GM18907 (cell line): ENCODE data around the gene RBM48.
"Not testable (repeated sequence)": the region's sequence is repeated elsewhere in the genome, so short reads cannot be mapped to it uniquely, and the experiment has no call there.

Experiments used
- ATAC-seq: cut with Tn5 transposase; IDR thresholded peaks from one replicate; pipeline ENCODE4 v1.9.1; 2021; ENCODE audit warnings: mild to moderate bottlenecking, moderate library complexity; ENCODE audit not compliant: unreplicated experiment

The RBM48 gene

GRCh38 chr7:92543542-92543941 lies 14.9 kb downstream of the RBM48 start:
- ATAC-seq: not testable (repeated sequence)

GRCh38 chr7:92545116-92545515 lies 16.5 kb downstream of the RBM48 start:
- ATAC-seq: not testable (repeated sequence)

- no peak for ATAC-seq
Measured at GRCh38 chr7:92546856-92547497, 18.4 kb downstream of the RBM48 start.

GRCh38 chr7:92547579-92547978 lies 19.0 kb downstream of the RBM48 start:
- no peak for ATAC-seq

GRCh38 chr7:92550194-92550593 lies 21.6 kb downstream of the RBM48 start:
- ATAC-seq: no peak

GRCh38 chr7:92557249-92557648 lies 28.7 kb downstream of the RBM48 start:
- no peak for ATAC-seq

GRCh38 chr7:92557808-92558362 lies 29.3 kb downstream of the RBM48 start:
- no peak for ATAC-seq

- ATAC-seq: no peak
Measured at GRCh38 chr7:92560602-92561001, 32.0 kb downstream of the RBM48 start.

- ATAC-seq: no peak
Measured at GRCh38 chr7:92563345-92563744, 34.8 kb downstream of the RBM48 start.

- no peak for ATAC-seq
Measured at GRCh38 chr7:92567460-92567859, 38.9 kb downstream of the RBM48 start.

- ATAC-seq: no peak
Measured at GRCh38 chr7:92569137-92569536, 40.5 kb downstream of the RBM48 start.

GRCh38 chr7:92576296-92576695 lies 47.7 kb downstream of the RBM48 start:
- ATAC-seq: no peak

- no peak for ATAC-seq
Measured at GRCh38 chr7:92582948-92583347, 54.4 kb downstream of the RBM48 start.

- no peak for ATAC-seq
Measured at GRCh38 chr7:92584953-92585352, 56.4 kb downstream of the RBM48 start.

- no peak for ATAC-seq
Measured at GRCh38 chr7:92586403-92586802, 57.8 kb downstream of the RBM48 start.

- ATAC-seq: no peak
Measured at GRCh38 chr7:92586841-92587240, 58.2 kb downstream of the RBM48 start.
